ENCODE measurements around the gene CENPS.

GRCh38 chr1:10440305-10440704 is 10.1 kb downstream of the CENPS start:
- TF ChIP-seq CTCF (IDR thresholded peaks at IDR 0.05) = no peak
- no peak for TF ChIP-seq MYC (IDR thresholded peaks at IDR 0.05; ENCODE audit: borderline replicate concordance, low read length)
- no peak for TF ChIP-seq POLR2A (IDR thresholded peaks at IDR 0.05; ENCODE audit: low read length)
- TF ChIP-seq MAX (IDR thresholded peaks at IDR 0.05) = no peak

All from A549 (cell line).